Esophagus squamous epithelium (tissue), 4 donors: Measurements from ENCODE around the gene NCOA5.

Experiments used
- CTCF ChIP-seq, 6 experiments: fragments of 450-650 bp in 4 of 6; fragments of 200-600 bp in 2 of 6; sonication (generic) in 2 of 6; IDR thresholded peaks; one replicate each; pipeline ENCODE4 v1.5.1; 2016 to 2019; ENCODE audit warnings: antibody characterized with exemption in 6 of 6, mild to moderate bottlenecking in 4 of 6, moderate library complexity in 4 of 6
- POLR2A ChIP-seq, 4 donors: fragments of 450-650 bp; IDR thresholded peaks; one replicate each; pipeline ENCODE4 v1.6.1; 2017; ENCODE audit warnings: antibody characterized with exemption in 4 of 4, mild to moderate bottlenecking in 4 of 4, moderate library complexity in 3 of 4

- TF ChIP-seq POLR2A (IDR thresholded peaks at IDR 0.05) (no peak), CTCF (IDR thresholded peaks at IDR 0.05) (peak in 3 of 6 experiments; percentile 12 to 41 (median 14))
Measured at GRCh38 chr20:46011631-46012482, 77.9 kb downstream of the NCOA5 start.
